ENCODE results near the gene PLK5.
"Not testable (repeated sequence)": the region's sequence is repeated elsewhere in the genome, so short reads cannot be mapped to it uniquely, and the experiment has no call there.

The PLK5 gene, protein sequence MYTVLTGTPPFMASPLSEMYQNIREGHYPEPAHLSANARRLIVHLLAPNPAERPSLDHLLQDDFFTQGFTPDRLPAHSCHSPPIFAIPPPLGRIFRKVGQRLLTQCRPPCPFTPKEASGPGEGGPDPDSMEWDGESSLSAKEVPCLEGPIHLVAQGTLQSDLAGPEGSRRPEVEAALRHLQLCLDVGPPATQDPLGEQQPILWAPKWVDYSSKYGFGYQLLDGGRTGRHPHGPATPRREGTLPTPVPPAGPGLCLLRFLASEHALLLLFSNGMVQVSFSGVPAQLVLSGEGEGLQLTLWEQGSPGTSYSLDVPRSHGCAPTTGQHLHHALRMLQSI

DNA sequence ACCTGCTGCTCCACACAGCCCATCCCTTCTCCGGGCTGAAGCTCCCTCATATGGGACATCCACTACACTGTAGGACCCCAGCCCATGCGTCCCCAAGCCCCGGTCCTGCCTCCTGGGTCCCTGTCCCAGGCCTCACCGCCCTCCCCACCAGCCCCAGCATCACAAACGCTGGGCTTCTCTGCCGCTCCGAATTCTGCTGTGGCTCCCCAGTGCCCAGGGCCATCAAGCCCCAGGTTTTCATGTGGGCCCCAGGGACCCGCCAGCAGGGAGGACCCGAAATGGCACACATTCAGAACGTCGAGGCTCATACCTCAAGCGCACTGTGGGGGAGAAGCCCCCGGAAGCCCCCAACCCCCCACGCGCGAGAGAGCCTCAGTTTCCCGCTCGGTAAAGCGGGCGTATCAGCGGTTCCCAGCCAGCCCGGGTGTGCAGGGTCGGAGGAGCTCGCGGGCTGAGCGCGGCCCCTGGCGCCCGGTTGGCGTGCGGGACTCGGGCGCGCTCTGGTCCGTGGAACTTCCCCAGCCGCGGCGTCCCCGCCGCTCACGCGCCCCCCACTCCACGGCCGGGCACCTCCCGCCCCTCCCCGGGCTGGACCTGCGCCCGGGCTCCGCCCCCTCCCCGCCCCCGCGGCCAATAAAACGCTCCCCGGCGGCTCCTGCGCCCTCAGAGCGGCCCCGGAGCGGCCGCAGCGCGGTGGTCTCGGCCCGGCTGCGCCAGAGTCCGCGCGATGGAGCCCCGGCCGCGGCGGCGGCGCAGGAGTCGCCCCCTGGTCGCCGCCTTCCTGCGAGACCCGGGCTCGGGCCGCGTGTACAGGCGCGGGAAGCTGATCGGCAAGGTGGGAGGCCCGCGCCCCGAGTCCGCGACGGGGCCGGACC is at the start of gene PLK5:
Gene PLK5, plus strand, starts transcription at position 666 of the 875 bp plus-strand sequence. CDS start 2,920 bp downstream, outside the sequence.
- DNase-seq (ENCODE audit: low read depth in 3 of 3): no peak

- no peak for DNase-seq (ENCODE audit: low read depth in 3 of 3)
Measured at GRCh38 chr19:1474765-1475351, 49.0 kb upstream of the PLK5 start.

GRCh38 chr19:1475751-1476437 is 48.0 kb upstream of the PLK5 start:
- DNase-seq (ENCODE audit: low read depth in 3 of 3): no peak

GRCh38 chr19:1477056-1477455 is 46.8 kb upstream of the PLK5 start:
- DNase-seq (ENCODE audit: low read depth in 3 of 3): not testable (repeated sequence)

DNA sequence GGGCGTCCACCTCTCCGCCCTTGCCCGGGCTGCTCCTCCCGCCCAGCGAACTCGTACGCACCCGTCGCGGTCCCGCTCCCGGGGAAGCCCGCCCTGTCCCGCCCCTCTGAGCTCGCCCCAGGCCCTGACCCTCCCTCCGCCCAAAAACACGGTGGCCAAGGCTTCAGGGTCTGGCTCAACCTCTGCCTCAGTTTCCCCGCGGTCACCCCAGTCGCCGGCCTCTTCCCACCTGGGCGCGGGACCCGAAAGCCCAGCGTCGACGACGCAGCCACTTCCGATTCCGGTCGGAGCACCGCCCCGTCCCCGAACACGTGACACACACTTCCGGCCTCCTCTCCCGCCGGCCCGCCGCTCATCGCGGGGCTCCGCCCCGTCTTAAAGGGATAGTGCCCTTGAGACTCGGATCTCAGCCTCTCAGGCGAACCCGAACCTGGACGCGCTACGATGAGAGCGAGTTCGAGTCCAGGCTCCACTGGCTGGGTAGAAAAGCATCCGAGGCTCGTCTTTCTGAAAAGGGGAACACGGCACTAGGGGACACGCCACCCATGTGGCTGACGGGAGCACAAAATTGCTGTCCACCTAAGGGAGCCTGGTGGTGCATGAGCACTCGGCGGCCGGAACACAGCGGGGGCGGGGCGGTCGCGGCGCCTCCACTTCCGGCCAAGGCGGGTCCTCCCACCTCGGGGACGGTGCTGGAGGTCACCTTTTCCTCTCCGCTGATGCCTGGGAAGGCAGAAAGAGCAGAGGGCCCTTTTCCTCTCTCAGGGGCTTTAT is 44.8 kb upstream of the PLK5 start, which contains the start of gene C19orf25:
Gene C19orf25, minus strand, starts transcription at position 282 of the 774 bp plus-strand sequence. CDS start 312 bp downstream, outside the sequence.
- peak; percentile 84 to 94 (median 89) for DNase-seq (ENCODE audit: low read depth in 3 of 3)

DNA sequence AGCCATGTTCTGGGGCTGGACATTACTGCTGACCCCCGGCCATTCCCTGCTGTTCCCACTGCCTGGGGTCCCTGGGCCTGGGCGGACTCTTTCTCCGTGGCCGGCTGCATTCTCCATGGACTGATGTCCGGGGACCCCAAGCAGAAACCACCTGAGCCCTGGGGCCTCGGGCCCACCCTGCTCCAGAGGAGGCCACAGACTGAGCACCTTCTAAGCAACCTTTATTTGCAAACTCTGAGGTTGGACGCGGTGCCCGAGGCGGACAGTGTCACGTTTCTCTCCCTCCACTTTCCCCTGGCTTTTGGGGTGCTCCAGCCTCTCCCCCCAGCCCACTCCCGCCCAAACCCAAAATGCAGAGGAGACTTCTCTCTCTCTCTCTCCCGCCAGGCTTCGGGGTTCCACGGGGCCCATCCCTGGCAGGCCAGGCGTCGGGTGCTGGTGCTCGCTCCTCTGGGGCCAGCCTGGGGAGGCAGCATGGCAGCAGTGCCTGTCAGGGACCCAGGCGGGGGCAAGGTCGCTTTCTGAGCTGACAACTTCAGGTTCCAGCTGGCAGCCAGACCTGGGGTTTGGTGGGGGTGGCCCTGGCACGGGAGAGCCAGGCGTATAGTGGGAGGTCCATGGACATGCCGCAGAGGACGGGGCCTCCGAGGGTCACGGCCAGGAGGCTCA is 42.5 kb upstream of the PLK5 start:
- no peak for DNase-seq (ENCODE audit: low read depth in 3 of 3)

- DNase-seq (ENCODE audit: low read depth in 3 of 3): no peak
Measured at GRCh38 chr19:1481893-1482360, 42.0 kb upstream of the PLK5 start.

- DNase-seq (ENCODE audit: low read depth in 3 of 3): no peak
Measured at GRCh38 chr19:1482361-1483130, 41.3 kb upstream of the PLK5 start.

- DNase-seq (ENCODE audit: low read depth in 3 of 3): no peak
Measured at GRCh38 chr19:1483131-1483978, 40.5 kb upstream of the PLK5 start.

DNA sequence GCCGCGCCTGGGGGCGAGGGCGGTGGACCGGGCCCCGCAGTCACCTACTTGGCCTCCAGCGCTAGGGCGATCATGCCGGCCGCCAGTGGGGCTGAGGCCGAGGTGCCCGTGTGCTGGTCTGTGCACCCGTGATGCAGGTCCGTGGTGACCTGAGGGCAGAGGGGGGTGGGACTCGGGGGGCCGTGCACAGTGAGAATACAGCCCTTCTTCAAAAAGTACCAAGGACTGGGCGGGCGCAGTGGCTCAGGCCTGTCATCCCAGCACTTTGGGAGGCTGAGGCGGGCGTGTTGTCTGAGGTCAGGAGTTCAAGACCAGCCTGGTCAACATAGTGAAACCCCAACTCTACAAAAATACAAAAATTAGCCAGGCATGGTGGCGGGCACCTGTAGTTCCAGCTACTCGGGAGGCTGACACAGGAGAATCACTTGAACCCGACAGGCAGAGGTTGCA is 39.9 kb upstream of the PLK5 start:
- no peak for DNase-seq (ENCODE audit: low read depth in 3 of 3)

GRCh38 chr19:1486720-1487575 is 36.9 kb upstream of the PLK5 start:
- no peak for DNase-seq (ENCODE audit: low read depth in 3 of 3)

- no peak for DNase-seq (ENCODE audit: low read depth in 3 of 3)
Measured at GRCh38 chr19:1487576-1488281, 36.1 kb upstream of the PLK5 start.

- no peak for DNase-seq (ENCODE audit: low read depth in 3 of 3)
Measured at GRCh38 chr19:1488282-1488601, 35.6 kb upstream of the PLK5 start.

GRCh38 chr19:1489463-1490310 is 34.2 kb upstream of the PLK5 start:
- DNase-seq (ENCODE audit: low read depth in 3 of 3): no peak

DNA sequence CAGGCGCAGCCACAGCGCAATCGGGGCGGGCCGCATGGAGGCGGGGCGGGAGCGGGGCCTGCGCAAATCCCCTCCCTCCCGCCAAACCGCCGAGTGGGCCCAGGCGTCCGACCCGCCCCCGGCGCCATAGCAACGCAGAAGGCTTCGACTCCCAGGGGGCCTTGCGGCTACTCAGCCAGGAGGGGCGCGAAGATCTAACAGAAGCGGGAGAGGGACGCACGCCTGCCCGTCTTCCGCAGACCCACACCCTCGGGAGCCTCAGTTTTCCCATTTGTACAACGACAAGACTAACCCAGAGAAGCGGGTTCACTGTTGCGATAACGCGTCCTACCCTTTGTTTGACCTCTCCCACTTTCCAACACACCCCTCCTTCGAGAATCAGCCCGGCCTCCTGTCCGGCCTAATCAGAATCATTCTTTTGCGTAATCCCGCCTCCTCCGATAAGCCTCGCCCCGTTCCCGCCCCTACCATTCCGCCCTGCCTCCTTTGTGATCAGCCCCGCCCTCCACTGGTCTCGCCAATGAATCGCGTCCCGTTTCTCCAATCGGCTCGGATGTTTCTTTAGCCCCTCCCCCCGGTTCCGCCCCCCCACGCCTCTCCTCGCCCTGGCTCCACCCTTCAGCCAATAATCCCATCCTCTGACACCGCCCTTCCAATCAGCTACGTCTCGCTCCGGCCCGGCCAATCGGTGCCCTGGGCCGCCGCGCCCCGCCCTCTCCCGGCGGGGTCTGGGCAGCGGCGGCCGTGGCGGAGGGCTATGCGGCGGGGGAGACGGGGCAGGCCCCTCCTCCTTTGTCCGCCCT is 33.4 kb upstream of the PLK5 start, which contains the start of gene PCSK4:
Gene PCSK4, minus strand, starts transcription at position 40 of the 803 bp plus-strand sequence. Its CDS starts 4 bp downstream, at position 36.
- DNase-seq (ENCODE audit: low read depth in 3 of 3): peak; percentile 95 to 98 (median 96)

Measured in stimulated activated CD4-positive, alpha-beta T cell treated with anti-CD3 and anti-CD28 coated beads, TNF-alpha, amount 100 ng/mL, for 48 hours (primary cell).